Breast epithelium (tissue), 4 donors: ENCODE measurements around the gene MSANTD1. TPM values are rescaled to one million over a fixed set of nuclear protein-coding genes. Genes with fewer than 3 reads are reported as not detected.

Experiments used
- DNase-seq, 2 donors: peaks; one replicate each; pipeline ENCODE4 v3.0.0-alpha.2; 2019; ENCODE audit warnings: low spot score in 2 of 2
- H3K27ac ChIP-seq, 2 donors: fragments of 200-600 bp; sonication (generic) in 1 of 2; one replicate each; pipeline ENCODE4 v1.5.1; 2016 to 2019; ENCODE audit warnings: mild to moderate bottlenecking in 1 of 2
- H3K27me3 ChIP-seq, 2 donors: fragments of 200-600 bp; sonication (generic) in 1 of 2; one replicate each; pipeline versions ENCODE4 v1.5.1 to v1.6.0; 2017 to 2019; ENCODE audit warnings: control low read depth in 1 of 2, mild to moderate bottlenecking in 1 of 2
- H3K36me3 ChIP-seq: fragments of 200-600 bp; one replicate; pipeline ENCODE4 v1.5.1; 2019
- H3K4me1 ChIP-seq, 2 donors: fragments of 200-600 bp; sonication (generic); one replicate each; pipeline ENCODE4 v1.5.1; 2016 to 2019; ENCODE audit warnings: control low read depth in 1 of 2
- H3K4me3 ChIP-seq, 3 donors: fragments of 200-600 bp; sonication (generic); 1 replicate in 2 of 3; 2 replicates in 1 of 3; pipeline ENCODE4 v1.5.1; 2016 to 2019; ENCODE audit warnings: mild to moderate bottlenecking in 3 of 3, moderate library complexity in 2 of 3
- H3K9me3 ChIP-seq, 2 donors: fragments of 200-600 bp; sonication (generic) in 1 of 2; one replicate each; pipeline ENCODE4 v1.5.1; 2016 to 2019; ENCODE audit warnings: control low read depth in 1 of 2
- CTCF ChIP-seq, 3 donors: fragments of 450-650 bp; IDR thresholded peaks; one replicate each; pipeline ENCODE4 v1.5.1; 2016 to 2017; ENCODE audit warnings: antibody characterized with exemption in 3 of 3, mild to moderate bottlenecking in 3 of 3, moderate library complexity in 3 of 3
- POLR2A ChIP-seq: fragments of 450-650 bp; IDR thresholded peaks from one replicate; pipeline ENCODE4 v1.6.1; 2016; ENCODE audit warnings: antibody characterized with exemption, mild to moderate bottlenecking, moderate library complexity
- POLR2AphosphoS5 ChIP-seq, 3 donors: sonication (generic); formaldehyde crosslinking; IDR thresholded peaks; one replicate each; pipeline ENCODE4 v1.6.1; 2017; ENCODE audit warnings: antibody characterized with exemption in 3 of 3
- intact Hi-C: fragments of 100-400 bp; cut with DNase I; formaldehyde crosslinking; loops from one replicate; pipeline ENCODE4 v1.15.1; 2023; ENCODE audit warnings: low total_unique reads
- total RNA-seq, 3 donors: library from RNA; depleted of rRNA; stranded (reverse); fragments of >200 nt; gene quantifications; one replicate each; pipeline ENCODE4 v1.1.0, GENCODE V29; 2016

The MSANTD1 gene
- total RNA-seq, 3 donors from 2014 or later: 0.48 to 0.88 (median 0.66) TPM

GRCh38 chr4:3234171-3235029 lies 14.6 kb upstream of the MSANTD1 start:
- Histone ChIP-seq H3K36me3 (no peaks in the 10 kb centered on the region), H3K27me3 (no peaks in the 10 kb centered on the region), H3K4me3 (no peak overlapping the region), H3K4me1 (no peaks in the 10 kb centered on the region), H3K27ac (no peak overlapping the region), H3K9me3 (no peaks in the 10 kb centered on the region)
- DNase-seq: no peak
- intact Hi-C loops: no loop called here
- TF ChIP-seq CTCF (IDR thresholded peaks at IDR 0.05): no peak
- no peak for TF ChIP-seq POLR2A

- TF ChIP-seq CTCF (IDR thresholded peaks at IDR 0.05): no peak
- no peak for TF ChIP-seq POLR2AphosphoS5 (IDR thresholded peaks at IDR 0.05)
- TF ChIP-seq POLR2A: no peak
- DNase-seq: no peak
- Histone ChIP-seq H3K36me3 (no peaks in the 10 kb centered on the region), H3K27me3 (no peaks in the 10 kb centered on the region), H3K4me3 (no peak overlapping the region), H3K9me3 (no peaks in the 10 kb centered on the region), H3K4me1 (no peaks in the 10 kb centered on the region), H3K27ac (no peak overlapping the region)
- intact Hi-C loops: no loop called here
Observed at GRCh38 chr4:3235030-3235345, 14.0 kb upstream of the MSANTD1 start.

GRCh38 chr4:3235581-3235980 lies 13.4 kb upstream of the MSANTD1 start:
- TF ChIP-seq POLR2AphosphoS5 (IDR thresholded peaks at IDR 0.05) (no peak), POLR2A (no peak), CTCF (IDR thresholded peaks at IDR 0.05) (no peak)
- no peak for DNase-seq
- Histone ChIP-seq H3K27me3 (no peaks in the 10 kb centered on the region), H3K4me1 (no peaks in the 10 kb centered on the region), H3K27ac (no peak overlapping the region), H3K36me3 (no peaks in the 10 kb centered on the region), H3K4me3 (no peak overlapping the region), H3K9me3 (no peaks in the 10 kb centered on the region)
- intact Hi-C loops: no loop called here

- no peak for DNase-seq
Observed at GRCh38 chr4:3236326-3236878, 12.6 kb upstream of the MSANTD1 start.

More at GRCh38 chr4:3236326-3236878, 12.6 kb upstream of the MSANTD1 start:
- Histone ChIP-seq H3K27me3 (no peaks in the 10 kb centered on the region), H3K4me3 (no peak overlapping the region), H3K4me1 (no peaks in the 10 kb centered on the region), H3K36me3 (no peaks in the 10 kb centered on the region), H3K9me3 (no peaks in the 10 kb centered on the region), H3K27ac (no peak overlapping the region)
- intact Hi-C loops: no loop called here
- TF ChIP-seq POLR2AphosphoS5 (IDR thresholded peaks at IDR 0.05) (no peak), POLR2A (no peak), CTCF (IDR thresholded peaks at IDR 0.05) (no peak)
